ENCODE results near the gene THBS2. TPM values are rescaled to one million over a fixed set of nuclear protein-coding genes. Genes with fewer than 3 reads are reported as not detected.

Gene THBS2
- total RNA-seq, 6 experiments from 2014 or later: 2.7 to 28.7 (median 7.8) TPM

- no peaks in the 10 kb centered on the region for H3K27me3 ChIP-seq
- peak in 1 of 3 donors; percentile 33 for DNase-seq
- H3K27ac ChIP-seq: no peak overlapping the region
- H3K9me3 ChIP-seq: no peaks in the 10 kb centered on the region
- H3K4me1 ChIP-seq: no peaks in the 10 kb centered on the region
- 66% methylated on average over 6 of the region's 11 CpGs for WGBS (ENCODE audit: insufficient coverage, low coverage, low lambda C conversion rate, missing lambda C conversion rate)
- H3K4me3 ChIP-seq: no peak overlapping the region
- H3K36me3 ChIP-seq: no peaks in the 10 kb centered on the region
- intact Hi-C loops (cut with DNase I): no loop called here
- TF ChIP-seq POLR2A (IDR thresholded peaks at IDR 0.05): no peak
- no peak for TF ChIP-seq CTCF (IDR thresholded peaks at IDR 0.05)
- ATAC-seq: peak in 1 of 4 donors; percentile 27
Measured at GRCh38 chr6:169225887-169226286, 27.8 kb downstream of the THBS2 start.

GRCh38 chr6:169225131-169225576 is 28.5 kb downstream of the THBS2 start:
- TF ChIP-seq CTCF (IDR thresholded peaks at IDR 0.05): no peak
- TF ChIP-seq POLR2A (IDR thresholded peaks at IDR 0.05): no peak
- DNase-seq (peak in 1 of 3 donors; percentile 39), ATAC-seq (no peak)
- WGBS (ENCODE audit: insufficient coverage, low coverage, low lambda C conversion rate, missing lambda C conversion rate): 76% methylated on average over 9 of the region's 23 CpGs
- H3K4me1 ChIP-seq: no peaks in the 10 kb centered on the region
- H3K27me3 ChIP-seq: no peaks in the 10 kb centered on the region
- H3K27ac ChIP-seq: no peak overlapping the region
- H3K9me3 ChIP-seq: no peaks in the 10 kb centered on the region
- no peak overlapping the region for H3K4me3 ChIP-seq
- H3K36me3 ChIP-seq: no peaks in the 10 kb centered on the region
- intact Hi-C loops (cut with DNase I): no loop called here

GRCh38 chr6:169224716-169225115 is 28.9 kb downstream of the THBS2 start:
- H3K36me3 ChIP-seq: no peaks in the 10 kb centered on the region
- DNase-seq: no peak

GRCh38 chr6:169224185-169224695 is 29.4 kb downstream of the THBS2 start:
- Histone ChIP-seq H3K27me3 (no peaks in the 10 kb centered on the region), H3K9me3 (no peaks in the 10 kb centered on the region), H3K4me1 (no peaks in the 10 kb centered on the region), H3K4me3 (no peak overlapping the region), H3K36me3 (no peaks in the 10 kb centered on the region), H3K27ac (no peak overlapping the region)
- intact Hi-C loops (cut with DNase I): no loop called here
- ATAC-seq (peak in 3 of 4 donors; percentile 23 to 43 (median 28)), DNase-seq (peak in 1 of 3 donors; percentile 39)
- 45% methylated on average over 4 of the region's 10 CpGs for WGBS (ENCODE audit: insufficient coverage, low coverage, low lambda C conversion rate, missing lambda C conversion rate)
- no peak for TF ChIP-seq CTCF (IDR thresholded peaks at IDR 0.05)
- no peak for TF ChIP-seq POLR2A (IDR thresholded peaks at IDR 0.05)

More at GRCh38 chr6:169224716-169225115, 28.9 kb downstream of the THBS2 start:
- H3K27me3 ChIP-seq: no peaks in the 10 kb centered on the region
- no peaks in the 10 kb centered on the region for H3K9me3 ChIP-seq
- no peak overlapping the region for H3K27ac ChIP-seq
- ATAC-seq: no peak
- H3K4me1 ChIP-seq: no peaks in the 10 kb centered on the region
- no peak overlapping the region for H3K4me3 ChIP-seq
- intact Hi-C loops (cut with DNase I): no loop called here
- TF ChIP-seq CTCF (IDR thresholded peaks at IDR 0.05): no peak
- no peak for TF ChIP-seq POLR2A (IDR thresholded peaks at IDR 0.05)
- WGBS (ENCODE audit: insufficient coverage, low coverage, low lambda C conversion rate, missing lambda C conversion rate): 66% methylated on average over 7 of the region's 9 CpGs
